ENCODE results near the gene TMEM156.
A peak's percentile ranks its signal among the peaks of the same experiment; 100 is the strongest.

The TMEM156 gene

GRCh38 chr4:39044364-39044955 is 12.3 kb upstream of the TMEM156 start:
- Histone ChIP-seq H4K12ac (ENCODE audit: low read depth, low read length) (peak overlapping the region; percentile 3), H3K9ac (ENCODE audit: low read length) (no peak overlapping the region), H3K4me2 (ENCODE audit: low read length) (peak overlapping the region; percentile 89), H3K4me3 (ENCODE audit: low read depth, low read length) (peak overlapping the region; percentile 97), H4K8ac (ENCODE audit: low read depth, low read length) (peak overlapping the region; percentile 26), H4K91ac (ENCODE audit: low read depth, low read length) (peak overlapping the region; percentile 23), H2AFZ (ENCODE audit: insufficient read depth, low read length, poor library complexity) (peak overlapping the region; percentile 6), H2BK5ac (ENCODE audit: low read depth, low read length, poor library complexity) (peak overlapping the region; percentile 7), H2AK5ac (ENCODE audit: low read length) (no peak overlapping the region), H3K18ac (ENCODE audit: low read length) (peak overlapping the region; percentile 31), H3K4ac (ENCODE audit: low read depth, low read length) (no peak overlapping the region), H3K36me3 (ENCODE audit: control insufficient read depth in 1 of 2, insufficient read depth in 2 of 2, low read length in 2 of 2) (no peaks in the 10 kb centered on the region), H3K79me2 (ENCODE audit: control insufficient read depth, insufficient read depth, low read length, poor library complexity) (peaks cover 3% of the 10 kb centered on the region), H3K27ac (ENCODE audit: low read depth, low read length) (peak overlapping the region; percentile 84), H2BK12ac (ENCODE audit: low read length) (no peak overlapping the region), H2BK120ac (ENCODE audit: insufficient read depth, low read length, poor library complexity) (no peak overlapping the region), H3K79me1 (ENCODE audit: low read length) (peaks cover 6% of the 10 kb centered on the region), H3K23ac (ENCODE audit: low read length) (no peak overlapping the region), H3K27me3 (ENCODE audit: insufficient read depth, low read length) (no peaks in the 10 kb centered on the region), H3K14ac (ENCODE audit: low read length) (peak overlapping the region; percentile 28), H3K9me3 (ENCODE audit: insufficient read depth, low read depth, low read length) (no peaks in the 10 kb centered on the region), H3K4me1 (ENCODE audit: control insufficient read depth in 1 of 2, insufficient read depth in 2 of 2, low read length in 2 of 2) (peaks cover 4 to 12% of the 10 kb centered on the region in 2 experiments)
- peak; percentile 90 to 92 for DNase-seq
- no CpG with 5 or more reads among the region's 54 CpGs for WGBS (ENCODE audit: extremely low coverage, insufficient coverage, insufficient read length)

- H4K12ac ChIP-seq (ENCODE audit: low read depth, low read length): no peak overlapping the region
- H3K14ac ChIP-seq (ENCODE audit: low read length): no peak overlapping the region
- no peak overlapping the region for H2AFZ ChIP-seq (ENCODE audit: insufficient read depth, low read length, poor library complexity)
- H2BK12ac ChIP-seq (ENCODE audit: low read length): no peak overlapping the region
- no peak overlapping the region for H2BK5ac ChIP-seq (ENCODE audit: low read depth, low read length, poor library complexity)
- H3K4me1 ChIP-seq (ENCODE audit: control insufficient read depth in 1 of 2, insufficient read depth in 2 of 2, low read length in 2 of 2): peaks cover 4 to 12% of the 10 kb centered on the region in 2 experiments
- peak overlapping the region; percentile 54 for H3K27ac ChIP-seq (ENCODE audit: low read depth, low read length)
- no peak overlapping the region for H2AK5ac ChIP-seq (ENCODE audit: low read length)
- H4K91ac ChIP-seq (ENCODE audit: low read depth, low read length): no peak overlapping the region
- H3K36me3 ChIP-seq (ENCODE audit: control insufficient read depth in 1 of 2, insufficient read depth in 2 of 2, low read length in 2 of 2): no peaks in the 10 kb centered on the region
- WGBS (ENCODE audit: extremely low coverage, insufficient coverage, insufficient read length): no CpG with 5 or more reads among the region's 8 CpGs
- no peak overlapping the region for H3K4ac ChIP-seq (ENCODE audit: low read depth, low read length)
- peak overlapping the region; percentile 26 for H4K8ac ChIP-seq (ENCODE audit: low read depth, low read length)
- no peak overlapping the region for H3K9ac ChIP-seq (ENCODE audit: low read length)
- H3K18ac ChIP-seq (ENCODE audit: low read length): no peak overlapping the region
- peak; percentile 14 to 50 for DNase-seq
- peak overlapping the region; percentile 97 for H3K4me3 ChIP-seq (ENCODE audit: low read depth, low read length)
- peaks cover 3% of the 10 kb centered on the region for H3K79me2 ChIP-seq (ENCODE audit: control insufficient read depth, insufficient read depth, low read length, poor library complexity)
- H3K27me3 ChIP-seq (ENCODE audit: insufficient read depth, low read length): no peaks in the 10 kb centered on the region
- H3K4me2 ChIP-seq (ENCODE audit: low read length): peak overlapping the region; percentile 71
- no peaks in the 10 kb centered on the region for H3K9me3 ChIP-seq (ENCODE audit: insufficient read depth, low read depth, low read length)
- peaks cover 6% of the 10 kb centered on the region for H3K79me1 ChIP-seq (ENCODE audit: low read length)
- H3K23ac ChIP-seq (ENCODE audit: low read length): no peak overlapping the region
- no peak overlapping the region for H2BK120ac ChIP-seq (ENCODE audit: insufficient read depth, low read length, poor library complexity)
Observed at GRCh38 chr4:39043861-39044363, 11.7 kb upstream of the TMEM156 start.

GRCh38 chr4:39043058-39043860 is 11.1 kb upstream of the TMEM156 start:
- peak overlapping the region; percentile 33 for H2BK120ac ChIP-seq (ENCODE audit: insufficient read depth, low read length, poor library complexity)
- peaks cover 3% of the 10 kb centered on the region for H3K79me2 ChIP-seq (ENCODE audit: control insufficient read depth, insufficient read depth, low read length, poor library complexity)
- H3K9ac ChIP-seq (ENCODE audit: low read length): no peak overlapping the region
- H3K4me1 ChIP-seq (ENCODE audit: control insufficient read depth in 1 of 2, insufficient read depth in 2 of 2, low read length in 2 of 2): peaks cover 4 to 12% of the 10 kb centered on the region in 2 experiments
- no peaks in the 10 kb centered on the region for H3K9me3 ChIP-seq (ENCODE audit: insufficient read depth, low read depth, low read length)
- peak; percentile 73 to 97 for DNase-seq
- H3K4me2 ChIP-seq (ENCODE audit: low read length): no peak overlapping the region
- H2AK5ac ChIP-seq (ENCODE audit: low read length): no peak overlapping the region
- H4K12ac ChIP-seq (ENCODE audit: low read depth, low read length): no peak overlapping the region
- H4K91ac ChIP-seq (ENCODE audit: low read depth, low read length): no peak overlapping the region
- no peak overlapping the region for H2AFZ ChIP-seq (ENCODE audit: insufficient read depth, low read length, poor library complexity)
- H3K4ac ChIP-seq (ENCODE audit: low read depth, low read length): no peak overlapping the region
- H2BK12ac ChIP-seq (ENCODE audit: low read length): no peak overlapping the region
- WGBS (ENCODE audit: extremely low coverage, insufficient coverage, insufficient read length): no CpG with 5 or more reads among the region's 10 CpGs
- no peak overlapping the region for H3K27ac ChIP-seq (ENCODE audit: low read depth, low read length)
- H3K27me3 ChIP-seq (ENCODE audit: insufficient read depth, low read length): no peaks in the 10 kb centered on the region
- no peak overlapping the region for H3K23ac ChIP-seq (ENCODE audit: low read length)
- H3K79me1 ChIP-seq (ENCODE audit: low read length): peaks cover 6% of the 10 kb centered on the region
- no peak overlapping the region for H3K4me3 ChIP-seq (ENCODE audit: low read depth, low read length)
- no peaks in the 10 kb centered on the region for H3K36me3 ChIP-seq (ENCODE audit: control insufficient read depth in 1 of 2, insufficient read depth in 2 of 2, low read length in 2 of 2)
- no peak overlapping the region for H3K18ac ChIP-seq (ENCODE audit: low read length)
- H4K8ac ChIP-seq (ENCODE audit: low read depth, low read length): no peak overlapping the region
- no peak overlapping the region for H3K14ac ChIP-seq (ENCODE audit: low read length)
- H2BK5ac ChIP-seq (ENCODE audit: low read depth, low read length, poor library complexity): no peak overlapping the region

- WGBS (ENCODE audit: extremely low coverage, insufficient coverage, insufficient read length): no CpG with 5 or more reads among the region's 1 CpG
- H3K4me1 ChIP-seq (ENCODE audit: control insufficient read depth in 1 of 2, insufficient read depth in 2 of 2, low read length in 2 of 2): peaks cover 4 to 14% of the 10 kb centered on the region in 2 experiments
- no peak overlapping the region for H4K12ac ChIP-seq (ENCODE audit: low read depth, low read length)
- H3K27me3 ChIP-seq (ENCODE audit: insufficient read depth, low read length): no peaks in the 10 kb centered on the region
- peaks cover 3% of the 10 kb centered on the region for H3K79me2 ChIP-seq (ENCODE audit: control insufficient read depth, insufficient read depth, low read length, poor library complexity)
- H3K79me1 ChIP-seq (ENCODE audit: low read length): peaks cover 6% of the 10 kb centered on the region
- H3K4me2 ChIP-seq (ENCODE audit: low read length): no peak overlapping the region
- no peak overlapping the region for H3K9ac ChIP-seq (ENCODE audit: low read length)
- no peak overlapping the region for H3K14ac ChIP-seq (ENCODE audit: low read length)
- H3K23ac ChIP-seq (ENCODE audit: low read length): no peak overlapping the region
- no peak overlapping the region for H3K27ac ChIP-seq (ENCODE audit: low read depth, low read length)
- H4K8ac ChIP-seq (ENCODE audit: low read depth, low read length): no peak overlapping the region
- peak in 1 of 2 donors; percentile 4 for DNase-seq
- no peaks in the 10 kb centered on the region for H3K36me3 ChIP-seq (ENCODE audit: control insufficient read depth in 1 of 2, insufficient read depth in 2 of 2, low read length in 2 of 2)
- no peak overlapping the region for H3K18ac ChIP-seq (ENCODE audit: low read length)
- no peak overlapping the region for H2BK120ac ChIP-seq (ENCODE audit: insufficient read depth, low read length, poor library complexity)
- peak overlapping the region; percentile 55 for H2BK12ac ChIP-seq (ENCODE audit: low read length)
- H3K9me3 ChIP-seq (ENCODE audit: insufficient read depth, low read depth, low read length): no peaks in the 10 kb centered on the region
- H3K4ac ChIP-seq (ENCODE audit: low read depth, low read length): no peak overlapping the region
- no peak overlapping the region for H3K4me3 ChIP-seq (ENCODE audit: low read depth, low read length)
- H4K91ac ChIP-seq (ENCODE audit: low read depth, low read length): no peak overlapping the region
- H2BK5ac ChIP-seq (ENCODE audit: low read depth, low read length, poor library complexity): no peak overlapping the region
- H2AK5ac ChIP-seq (ENCODE audit: low read length): no peak overlapping the region
- no peak overlapping the region for H2AFZ ChIP-seq (ENCODE audit: insufficient read depth, low read length, poor library complexity)
Observed at GRCh38 chr4:39042366-39042765, 10.2 kb upstream of the TMEM156 start.

All from trophoblast cell (in vitro differentiated cells and primary cell).